ENCODE results near the gene ZDHHC17.

The ZDHHC17 gene

GRCh38 chr12:76820888-76821482, 57.1 kb downstream of the ZDHHC17 start:
- DNase-seq, result peak; percentile 49

- DNase-seq, result peak; percentile 7
Observed at GRCh38 chr12:76830436-76830835, 66.5 kb downstream of the ZDHHC17 start.

- no peak for DNase-seq
Observed at GRCh38 chr12:76836633-76837032, 72.7 kb downstream of the ZDHHC17 start.

GRCh38 chr12:76847260-76847659, 83.3 kb downstream of the ZDHHC17 start:
- DNase-seq, result no peak

- DNase-seq, result no peak
Observed at GRCh38 chr12:76848132-76848531, 84.2 kb downstream of the ZDHHC17 start.

GRCh38 chr12:76852106-76852505, 88.2 kb downstream of the ZDHHC17 start:
- peak; percentile 39 for DNase-seq

- DNase-seq, result no peak
Observed at GRCh38 chr12:76855271-76855670, 91.4 kb downstream of the ZDHHC17 start.

GRCh38 chr12:76856018-76856644, 92.2 kb downstream of the ZDHHC17 start:
- no peak for DNase-seq

GRCh38 chr12:76859611-76860010, 95.7 kb downstream of the ZDHHC17 start:
- DNase-seq, result no peak

- no peak for DNase-seq
Observed at GRCh38 chr12:76860256-76860655, 96.3 kb downstream of the ZDHHC17 start.

GRCh38 chr12:76863005-76863670, 99.2 kb downstream of the ZDHHC17 start:
- peak; percentile 96 for DNase-seq

GRCh38 chr12:76863837-76864236, 99.9 kb downstream of the ZDHHC17 start:
- DNase-seq, result peak; percentile 84

GRCh38 chr12:76864791-76865400, 101.0 kb downstream of the ZDHHC17 start:
- DNase-seq, result peak; percentile 59

GRCh38 chr12:76866151-76866567, 102.2 kb downstream of the ZDHHC17 start:
- DNase-seq, result peak; percentile 43

GRCh38 chr12:76866726-76867125, 102.8 kb downstream of the ZDHHC17 start:
- peak; percentile 66 for DNase-seq

- DNase-seq, result no peak
Observed at GRCh38 chr12:76871082-76871481, 107.2 kb downstream of the ZDHHC17 start.

- no peak for DNase-seq
Observed at GRCh38 chr12:76871742-76872141, 107.8 kb downstream of the ZDHHC17 start.

GRCh38 chr12:76872415-76872814, 108.5 kb downstream of the ZDHHC17 start:
- DNase-seq, result no peak

GRCh38 chr12:76874027-76874426, 110.1 kb downstream of the ZDHHC17 start:
- DNase-seq, result no peak

GRCh38 chr12:76874491-76875190, 110.7 kb downstream of the ZDHHC17 start:
- no peak for DNase-seq

GRCh38 chr12:76876696-76877229, 112.8 kb downstream of the ZDHHC17 start:
- no peak for DNase-seq

- DNase-seq, result peak; percentile 53
Observed at GRCh38 chr12:76878099-76878898, 114.4 kb downstream of the ZDHHC17 start.
